Activated naive CD4-positive, alpha-beta T cell treated with anti-CD3 and anti-CD28 coated beads, Interleukin-2, amount 10 ng/mL, durations not matched to agents 7 days and 5 days (primary cell): ENCODE data around the gene ZBTB46.
A peak's percentile ranks its signal among the peaks of the same experiment; 100 is the strongest.
"Not testable (repeated sequence)": the region's sequence is repeated elsewhere in the genome, so short reads cannot be mapped to it uniquely, and the experiment has no call there.

Experiments
- CTCF ChIA-PET: fragments of 350-600 bp; sonication (Branson Sonifier 250); formaldehyde crosslinking; loops from one replicate; lab custom pipeline; 2021; ENCODE audit warnings: antibody characterized with exemption; lab: Charles Lee
- DNase-seq: peaks from one replicate; pipeline ENCODE4 v3.0.0-alpha.2; 2020
- H3K27ac Mint-ChIP-seq: one replicate; pipeline ENCODE4 v1.8.0; 2021; ENCODE audit warnings: mild to moderate bottlenecking, moderate library complexity, mixed read lengths
- H3K27me3 Mint-ChIP-seq: one replicate; pipeline ENCODE4 v1.8.0; 2021; ENCODE audit warnings: mild to moderate bottlenecking, mixed read lengths
- H3K36me3 Mint-ChIP-seq: one replicate; pipeline ENCODE4 v1.8.0; 2021; ENCODE audit warnings: mixed read lengths
- H3K4me1 Mint-ChIP-seq: one replicate; pipeline ENCODE4 v1.8.0; 2021; ENCODE audit warnings: mixed read lengths
- H3K4me3 Mint-ChIP-seq: one replicate; pipeline ENCODE4 v1.8.0; 2021; ENCODE audit warnings: mild to moderate bottlenecking, moderate library complexity, mixed read lengths
- H3K9me3 Mint-ChIP-seq: one replicate; pipeline ENCODE4 v1.8.0; 2021; ENCODE audit warnings: mixed read lengths

The ZBTB46 gene, protein sequence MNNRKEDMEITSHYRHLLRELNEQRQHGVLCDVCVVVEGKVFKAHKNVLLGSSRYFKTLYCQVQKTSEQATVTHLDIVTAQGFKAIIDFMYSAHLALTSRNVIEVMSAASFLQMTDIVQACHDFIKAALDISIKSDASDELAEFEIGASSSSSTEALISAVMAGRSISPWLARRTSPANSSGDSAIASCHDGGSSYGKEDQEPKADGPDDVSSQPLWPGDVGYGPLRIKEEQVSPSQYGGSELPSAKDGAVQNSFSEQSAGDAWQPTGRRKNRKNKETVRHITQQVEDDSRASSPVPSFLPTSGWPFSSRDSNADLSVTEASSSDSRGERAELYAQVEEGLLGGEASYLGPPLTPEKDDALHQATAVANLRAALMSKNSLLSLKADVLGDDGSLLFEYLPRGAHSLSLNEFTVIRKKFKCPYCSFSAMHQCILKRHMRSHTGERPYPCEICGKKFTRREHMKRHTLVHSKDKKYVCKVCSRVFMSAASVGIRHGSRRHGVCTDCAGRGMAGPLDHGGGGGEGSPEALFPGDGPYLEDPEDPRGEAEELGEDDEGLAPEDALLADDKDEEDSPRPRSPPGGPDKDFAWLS

GRCh38 chr20:63830841-63831588, at the start of gene ZBTB46:
Gene ZBTB46, minus strand, starts transcription at chr20:63831264. Its CDS starts 40,507 bp downstream, at chr20:63790757.
- peaks cover 76% of the 10 kb centered on the region for H3K27me3 Mint-ChIP-seq
- H3K27ac Mint-ChIP-seq = no peak within 1 kb of the TSS
- H3K36me3 Mint-ChIP-seq = peaks cover 1% of the 10 kb centered on the region
- peak within 1 kb of the TSS; percentile 74 for H3K4me3 Mint-ChIP-seq
- CTCF ChIA-PET = no interaction called here
- H3K9me3 Mint-ChIP-seq = no peaks in the 10 kb centered on the region
- H3K4me1 Mint-ChIP-seq = peaks cover 8% of the 10 kb centered on the region
- DNase-seq = peak; percentile 44

DNA sequence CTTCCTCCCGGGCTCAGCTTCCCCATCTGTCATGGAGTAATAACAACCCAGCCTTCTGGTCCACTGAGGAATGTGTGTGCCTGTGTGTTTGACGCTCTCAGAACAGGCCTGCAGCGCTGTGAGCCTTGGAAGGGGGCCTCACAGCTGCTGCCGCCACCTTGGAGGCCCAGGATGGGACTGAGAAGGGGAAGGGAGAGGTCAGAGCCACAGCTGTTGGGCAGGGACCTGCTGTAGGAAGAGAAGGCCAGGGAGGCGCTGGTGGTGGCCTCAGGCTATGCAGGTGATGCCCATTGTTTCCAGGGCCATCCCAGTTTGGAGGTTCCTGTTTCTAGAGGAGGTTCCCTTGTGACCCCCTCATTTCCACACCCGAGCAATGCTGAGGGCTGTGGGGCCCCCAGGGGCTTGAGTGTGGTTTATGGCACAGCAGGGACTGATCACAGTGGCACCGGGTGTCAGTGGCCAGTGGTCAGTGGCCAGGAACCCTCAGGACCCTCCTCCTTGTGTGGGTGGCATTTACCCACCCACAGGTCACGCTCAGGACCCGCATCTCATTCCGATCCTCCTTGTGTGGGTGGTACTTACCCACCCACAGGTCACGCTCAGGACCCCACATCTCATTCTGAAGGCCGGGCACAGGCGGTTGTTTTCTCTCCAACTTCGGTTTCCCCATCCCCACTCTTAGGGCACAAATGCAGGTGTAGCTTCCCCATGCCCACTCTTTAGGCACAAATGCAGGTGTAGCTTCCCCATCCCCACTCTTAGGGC, 48.0 kb upstream of the ZBTB46 start:
- H3K4me3 Mint-ChIP-seq = no peak overlapping the region
- H3K9me3 Mint-ChIP-seq = no peaks in the 10 kb centered on the region
- peaks cover 3% of the 10 kb centered on the region for H3K4me1 Mint-ChIP-seq
- CTCF ChIA-PET = no interaction called here
- no peaks in the 10 kb centered on the region for H3K27me3 Mint-ChIP-seq
- no peak overlapping the region for H3K27ac Mint-ChIP-seq
- no peak for DNase-seq
- H3K36me3 Mint-ChIP-seq = peaks cover 34% of the 10 kb centered on the region

- CTCF ChIA-PET = no interaction called here
Observed at GRCh38 chr20:63877755-63878470, 46.8 kb upstream of the ZBTB46 start.

GRCh38 chr20:63876489-63877036, 45.5 kb upstream of the ZBTB46 start:
- Mint-ChIP-seq H3K36me3 (peaks cover 34% of the 10 kb centered on the region), H3K27me3 (no peaks in the 10 kb centered on the region), H3K9me3 (no peaks in the 10 kb centered on the region), H3K27ac (no peak overlapping the region), H3K4me3 (no peak overlapping the region), H3K4me1 (peaks cover 15% of the 10 kb centered on the region)
- CTCF ChIA-PET = no interaction called here
- no peak for DNase-seq

More at GRCh38 chr20:63877755-63878470, 46.8 kb upstream of the ZBTB46 start:
- Mint-ChIP-seq H3K9me3 (no peaks in the 10 kb centered on the region), H3K4me1 (peaks cover 11% of the 10 kb centered on the region), H3K27me3 (no peaks in the 10 kb centered on the region), H3K27ac (no peak overlapping the region), H3K36me3 (peaks cover 35% of the 10 kb centered on the region), H3K4me3 (no peak overlapping the region)
- no peak for DNase-seq

- H3K27ac Mint-ChIP-seq, CTCF ChIA-PET: not testable (repeated sequence)
- peaks cover 42% of the 10 kb centered on the region for H3K36me3 Mint-ChIP-seq
Observed at GRCh38 chr20:63874241-63874640, 43.2 kb upstream of the ZBTB46 start.

GRCh38 chr20:63873477-63873971, 42.5 kb upstream of the ZBTB46 start:
- Mint-ChIP-seq H3K4me3 (no peak overlapping the region), H3K27ac (peak overlapping the region; percentile 88), H3K27me3 (no peaks in the 10 kb centered on the region), H3K36me3 (peaks cover 44% of the 10 kb centered on the region), H3K9me3 (no peaks in the 10 kb centered on the region), H3K4me1 (peaks cover 15% of the 10 kb centered on the region)
- DNase-seq = peak; percentile 55
- CTCF ChIA-PET = no interaction called here

More at GRCh38 chr20:63874241-63874640, 43.2 kb upstream of the ZBTB46 start:
- not testable (repeated sequence) for DNase-seq, H3K9me3 Mint-ChIP-seq, H3K4me3 Mint-ChIP-seq, H3K27me3 Mint-ChIP-seq
- H3K4me1 Mint-ChIP-seq = peaks cover 15% of the 10 kb centered on the region

DNA sequence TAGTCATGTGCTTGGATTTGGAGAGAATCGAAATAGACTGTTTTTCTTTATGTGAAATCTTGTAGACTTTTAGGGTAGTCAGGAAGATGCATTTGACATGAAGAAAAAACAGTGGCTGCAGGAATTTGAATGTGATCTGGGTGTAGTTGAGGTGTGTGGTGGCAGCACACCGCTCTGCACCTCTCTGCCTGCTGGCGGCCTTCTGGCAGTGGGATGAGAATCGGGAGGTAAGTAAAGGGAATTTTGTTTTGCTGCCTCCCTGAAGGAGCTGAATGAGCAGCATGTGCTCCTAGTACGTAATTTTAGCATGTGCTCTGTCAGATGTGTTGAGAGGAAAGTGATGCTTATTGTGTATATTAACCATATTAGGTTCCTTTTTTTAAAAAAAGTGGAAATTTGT, 37.2 kb upstream of the ZBTB46 start:
- CTCF ChIA-PET = no interaction called here
- H3K9me3 Mint-ChIP-seq = no peaks in the 10 kb centered on the region
- no peak overlapping the region for H3K4me3 Mint-ChIP-seq
- H3K27me3 Mint-ChIP-seq = no peaks in the 10 kb centered on the region
- peaks cover 19% of the 10 kb centered on the region for H3K36me3 Mint-ChIP-seq
- no peak overlapping the region for H3K27ac Mint-ChIP-seq
- DNase-seq = no peak
- peaks cover 28% of the 10 kb centered on the region for H3K4me1 Mint-ChIP-seq

DNA sequence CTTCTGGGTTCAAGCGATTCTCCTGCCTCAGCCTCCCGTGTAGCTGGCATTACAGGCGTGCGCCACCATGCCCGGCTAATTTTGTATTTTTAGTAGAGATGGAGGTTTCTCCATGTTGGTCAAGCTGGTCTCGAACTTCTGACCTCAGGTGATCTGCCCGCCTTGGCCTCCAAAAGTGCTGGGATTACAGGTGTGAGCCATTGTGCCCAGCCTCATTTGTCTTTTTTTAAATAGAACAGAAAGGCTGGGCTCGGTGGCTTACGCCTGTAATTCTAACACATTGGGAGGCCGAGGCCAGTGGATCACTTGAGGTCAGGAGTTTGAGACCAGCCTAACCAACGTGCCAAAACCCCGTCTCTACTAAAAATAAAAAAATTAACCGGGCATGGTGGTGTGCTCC, 36.0 kb upstream of the ZBTB46 start:
- Mint-ChIP-seq H3K36me3 (peaks cover 20% of the 10 kb centered on the region), H3K4me1 (peaks cover 25% of the 10 kb centered on the region), H3K4me3 (peak overlapping the region; percentile 43)
- H3K9me3 Mint-ChIP-seq, H3K27me3 Mint-ChIP-seq, DNase-seq, H3K27ac Mint-ChIP-seq: not testable (repeated sequence)
- CTCF ChIA-PET = interaction anchor here (0.7 to 1.3 kb wide), 2 partner anchors 81 to 206 kb away, joined by 3 to 4 read pairs; no protein-coding TSS in a partner anchor

- Mint-ChIP-seq H3K9me3 (no peaks in the 10 kb centered on the region), H3K27ac (peak within 1 kb of the TSS; percentile 94), H3K27me3 (no peaks in the 10 kb centered on the region), H3K4me1 (peaks cover 25% of the 10 kb centered on the region), H3K4me3 (peak within 1 kb of the TSS; percentile 91), H3K36me3 (peaks cover 24% of the 10 kb centered on the region)
- CTCF ChIA-PET = interaction anchor here (0.6 to 3.3 kb wide), 12 partner anchors 10 to 369 kb away, joined by 3 to 14 read pairs (median 4); partner anchors contain the start of genes ARFRP1, LIME1, PTK6 and ZGPAT
- peak; percentile 99 for DNase-seq
Observed at GRCh38 chr20:63864978-63865640, 34.0 kb upstream of the ZBTB46 start, which contains the start of gene TPD52L2. Gene TPD52L2, plus strand, starts transcription at chr20:63865270. Its CDS starts 96 bp downstream, at chr20:63865366.

DNA sequence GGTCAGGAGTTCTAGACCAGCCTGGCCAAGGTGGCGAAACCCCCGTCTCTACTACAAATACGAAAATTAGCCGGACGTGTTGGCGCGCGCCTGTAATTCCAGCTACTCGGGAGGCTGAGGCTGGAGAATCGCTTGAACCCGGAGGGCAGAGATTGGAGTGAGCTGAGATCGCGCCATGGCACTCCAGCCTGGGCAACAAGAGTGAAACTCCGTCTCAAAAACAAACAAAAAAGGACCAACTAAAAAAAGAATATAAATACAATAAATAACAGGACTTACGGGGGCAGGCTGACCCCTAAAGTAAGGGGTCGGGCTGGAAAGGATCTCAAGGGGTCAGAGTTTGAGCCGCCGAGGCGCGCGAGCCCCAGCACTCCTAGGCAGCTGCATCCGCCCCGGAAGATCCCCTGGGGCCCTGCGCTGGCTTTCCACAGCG, 33.5 kb upstream of the ZBTB46 start:
- CTCF ChIA-PET = interaction anchor here (0.6 to 3.3 kb wide), 11 partner anchors 10 to 368 kb away, joined by 3 to 14 read pairs (median 4); partner anchors contain the start of genes ARFRP1, LIME1, PTK6 and ZGPAT
- Mint-ChIP-seq H3K27me3 (no peaks in the 10 kb centered on the region), H3K9me3 (no peaks in the 10 kb centered on the region), H3K4me1 (peaks cover 27% of the 10 kb centered on the region), H3K4me3 (peak overlapping the region; percentile 91), H3K36me3 (peaks cover 22% of the 10 kb centered on the region), H3K27ac (peak overlapping the region; percentile 94)
- no peak for DNase-seq

GRCh38 chr20:63863798-63864544, 32.9 kb upstream of the ZBTB46 start:
- Mint-ChIP-seq H3K27ac (peak overlapping the region; percentile 94), H3K4me3 (peak overlapping the region; percentile 91), H3K9me3 (no peaks in the 10 kb centered on the region), H3K27me3 (no peaks in the 10 kb centered on the region), H3K4me1 (peaks cover 32% of the 10 kb centered on the region), H3K36me3 (peaks cover 16% of the 10 kb centered on the region)
- CTCF ChIA-PET = interaction anchor here (0.6 to 3.3 kb wide), 10 partner anchors 9 to 368 kb away, joined by 3 to 14 read pairs (median 4); partner anchors contain the start of genes ARFRP1, LIME1, PTK6 and ZGPAT
- peak; percentile 89 for DNase-seq
